ENCODE measurements around the gene ASIC1. TPM values are rescaled to one million over a fixed set of nuclear protein-coding genes. Genes with fewer than 3 reads are reported as not detected.

The ASIC1 gene
- total RNA-seq, 1 experiment from 2014 or later: 6.0 TPM

DNA sequence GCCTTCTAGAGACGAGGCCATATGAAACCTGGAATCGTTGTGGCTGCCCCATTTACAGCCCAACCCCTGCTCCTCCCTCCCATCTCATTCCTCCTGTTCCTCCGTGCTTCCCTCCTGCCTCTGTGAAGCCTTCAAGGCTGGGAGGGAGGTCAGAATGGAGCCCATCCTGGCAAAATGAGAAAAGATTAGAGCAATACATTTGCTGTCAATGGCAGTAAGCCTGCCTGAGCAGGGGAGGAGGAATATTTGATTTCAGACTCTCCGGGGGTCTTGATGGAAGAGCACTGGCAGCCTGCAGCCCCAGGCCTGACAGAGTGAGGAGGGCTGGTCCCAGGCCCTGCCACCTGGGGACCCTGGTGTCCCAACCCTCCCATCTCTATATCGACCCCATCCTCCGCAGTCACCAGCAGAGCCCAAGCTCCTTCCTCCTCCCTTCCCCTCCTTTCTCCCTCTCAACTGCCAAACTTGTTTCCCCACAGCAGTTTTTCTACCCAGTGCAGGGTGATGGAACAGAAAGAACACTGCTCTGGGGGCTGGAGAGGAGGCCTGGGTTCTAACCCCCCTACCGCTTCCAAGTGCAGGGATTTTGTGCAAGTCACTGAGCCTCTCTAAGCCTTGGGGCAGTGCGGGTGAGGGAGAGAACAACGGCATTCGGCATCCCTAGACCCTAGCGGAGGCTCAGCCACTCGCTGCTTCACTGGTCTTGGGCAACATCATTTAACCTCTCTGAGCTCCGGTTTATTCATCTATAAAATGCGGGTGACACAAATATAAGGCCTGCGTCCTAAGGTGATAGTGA, 16.1 kb upstream of the ASIC1 start:
- TF ChIP-seq EZH2phosphoT487 (IDR thresholded peaks at IDR 0.05; ENCODE audit: borderline replicate concordance, low read length): no peak
- TF ChIP-seq EZH2 (IDR thresholded peaks at IDR 0.05; ENCODE audit: low read length, unreplicated experiment): no peak
- TF ChIP-seq, protein P1, sequence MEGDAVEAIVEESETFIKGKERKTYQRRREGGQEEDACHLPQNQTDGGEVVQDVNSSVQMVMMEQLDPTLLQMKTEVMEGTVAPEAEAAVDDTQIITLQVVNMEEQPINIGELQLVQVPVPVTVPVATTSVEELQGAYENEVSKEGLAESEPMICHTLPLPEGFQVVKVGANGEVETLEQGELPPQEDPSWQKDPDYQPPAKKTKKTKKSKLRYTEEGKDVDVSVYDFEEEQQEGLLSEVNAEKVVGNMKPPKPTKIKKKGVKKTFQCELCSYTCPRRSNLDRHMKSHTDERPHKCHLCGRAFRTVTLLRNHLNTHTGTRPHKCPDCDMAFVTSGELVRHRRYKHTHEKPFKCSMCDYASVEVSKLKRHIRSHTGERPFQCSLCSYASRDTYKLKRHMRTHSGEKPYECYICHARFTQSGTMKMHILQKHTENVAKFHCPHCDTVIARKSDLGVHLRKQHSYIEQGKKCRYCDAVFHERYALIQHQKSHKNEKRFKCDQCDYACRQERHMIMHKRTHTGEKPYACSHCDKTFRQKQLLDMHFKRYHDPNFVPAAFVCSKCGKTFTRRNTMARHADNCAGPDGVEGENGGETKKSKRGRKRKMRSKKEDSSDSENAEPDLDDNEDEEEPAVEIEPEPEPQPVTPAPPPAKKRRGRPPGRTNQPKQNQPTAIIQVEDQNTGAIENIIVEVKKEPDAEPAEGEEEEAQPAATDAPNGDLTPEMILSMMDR (conservative IDR thresholded peaks at IDR 0.05; ENCODE audit: low read depth, low read length): no peak
- CTCF ChIA-PET: no interaction called here
- BruUV-seq (replicated peaks): no TSS peak

GRCh38 chr12:50041962-50042361, 15.4 kb upstream of the ASIC1 start:
- no peaks in the 10 kb centered on the region for H3K27me3 ChIP-seq (ENCODE audit: low read length)
- no peak overlapping the region for H3K4me3 ChIP-seq (ENCODE audit: low read length)
- ChIA-PET CTCF (no interaction called here), POLR2A (ENCODE audit: unreplicated experiment) (no interaction called here)
- ATAC-seq (no peak), DNase-seq (no peak)
- no peaks in the 10 kb centered on the region for H3K4me1 ChIP-seq (ENCODE audit: insufficient read depth, low read length)
- intact Hi-C loops (cut with micrococcal nuclease): no loop called here
- no peaks in the 10 kb centered on the region for H3F3A ChIP-seq (ENCODE audit: low read length, unreplicated experiment)
- H3K27ac ChIP-seq (ENCODE audit: low read length): no peak overlapping the region
- no peaks in the 10 kb centered on the region for H3K36me3 ChIP-seq (ENCODE audit: low read depth, low read length)
- H3K9ac ChIP-seq (ENCODE audit: low read length): no peak overlapping the region
- H2AFZ ChIP-seq (ENCODE audit: low read length): no peak overlapping the region
- H4K20me1 ChIP-seq (ENCODE audit: low read length): no peaks in the 10 kb centered on the region
- H3K79me2 ChIP-seq (ENCODE audit: low read length): no peaks in the 10 kb centered on the region
- TF ChIP-seq EZH2phosphoT487 (IDR thresholded peaks at IDR 0.05; ENCODE audit: borderline replicate concordance, low read length): no peak
- no peak for TF ChIP-seq EZH2 (IDR thresholded peaks at IDR 0.05; ENCODE audit: low read length, unreplicated experiment)
- H3K9me3 ChIP-seq (ENCODE audit: low read length): no peaks in the 10 kb centered on the region
- H3K4me2 ChIP-seq (ENCODE audit: low read length): no peak overlapping the region
- no peaks in the 10 kb centered on the region for H3K9me2 ChIP-seq (replicated peaks; ENCODE audit: low read length)
- no TSS peak for BruUV-seq (replicated peaks)

More for the DNA sequence above, 16.1 kb upstream of the ASIC1 start:
- Histone ChIP-seq H3K27me3 (ENCODE audit: low read length) (no peaks in the 10 kb centered on the region), H3K9me2 (replicated peaks; ENCODE audit: low read length) (no peaks in the 10 kb centered on the region), H3K9me3 (ENCODE audit: low read length) (no peaks in the 10 kb centered on the region), H4K20me1 (ENCODE audit: low read length) (no peaks in the 10 kb centered on the region), H3F3A (ENCODE audit: low read length, unreplicated experiment) (no peaks in the 10 kb centered on the region), H3K4me1 (ENCODE audit: insufficient read depth, low read length) (no peaks in the 10 kb centered on the region), H2AFZ (ENCODE audit: low read length) (no peak overlapping the region), H3K9ac (ENCODE audit: low read length) (no peak overlapping the region), H3K27ac (ENCODE audit: low read length) (no peak overlapping the region), H3K79me2 (ENCODE audit: low read length) (no peaks in the 10 kb centered on the region), H3K4me3 (ENCODE audit: low read length) (no peak overlapping the region), H3K36me3 (ENCODE audit: low read depth, low read length) (no peaks in the 10 kb centered on the region), H3K4me2 (ENCODE audit: low read length) (no peak overlapping the region)
- intact Hi-C loops (cut with micrococcal nuclease): no loop called here
- DNase-seq (no peak), ATAC-seq (no peak)
- POLR2A ChIA-PET (ENCODE audit: unreplicated experiment): no interaction called here

DNA sequence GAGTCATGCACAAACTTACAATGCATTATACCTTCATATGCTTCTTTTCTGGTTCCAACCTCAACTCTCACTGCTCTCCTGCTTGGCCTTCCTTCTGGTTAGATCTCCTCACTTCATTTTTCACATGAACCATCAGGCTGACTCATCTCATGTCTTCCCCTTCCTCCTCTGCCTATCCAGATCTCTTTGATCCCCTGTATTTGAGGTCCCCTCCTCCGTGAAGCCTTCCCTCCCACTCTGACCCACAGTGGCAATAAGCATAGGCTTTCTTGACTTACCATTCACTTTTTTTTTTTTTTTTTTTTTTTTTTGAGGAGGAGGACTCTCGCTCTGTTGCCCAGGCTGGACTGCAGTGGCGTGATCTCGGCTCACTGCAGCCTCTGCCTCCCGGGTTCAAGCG, 14.7 kb upstream of the ASIC1 start:
- CTCF ChIA-PET: no interaction called here
- no peak for ATAC-seq

More for the DNA sequence above, 14.7 kb upstream of the ASIC1 start:
- no peaks in the 10 kb centered on the region for H3K4me1 ChIP-seq (ENCODE audit: insufficient read depth, low read length)
- H3K9ac ChIP-seq (ENCODE audit: low read length): no peak overlapping the region
- intact Hi-C loops (cut with micrococcal nuclease): no loop called here
- no peaks in the 10 kb centered on the region for H3K27me3 ChIP-seq (ENCODE audit: low read length)
- no peak for DNase-seq
- no peak overlapping the region for H2AFZ ChIP-seq (ENCODE audit: low read length)
- no peaks in the 10 kb centered on the region for H3K36me3 ChIP-seq (ENCODE audit: low read depth, low read length)
- no TSS peak for BruUV-seq (replicated peaks)
- no peak overlapping the region for H3K27ac ChIP-seq (ENCODE audit: low read length)
- TF ChIP-seq EZH2phosphoT487 (IDR thresholded peaks at IDR 0.05; ENCODE audit: borderline replicate concordance, low read length): no peak
- TF ChIP-seq EZH2 (IDR thresholded peaks at IDR 0.05; ENCODE audit: low read length, unreplicated experiment): no peak
- TF ChIP-seq, protein P1 (conservative IDR thresholded peaks at IDR 0.05; ENCODE audit: low read depth, low read length): no peak
- H4K20me1 ChIP-seq (ENCODE audit: low read length): no peaks in the 10 kb centered on the region
- no peaks in the 10 kb centered on the region for H3K9me2 ChIP-seq (replicated peaks; ENCODE audit: low read length)
- H3K4me3 ChIP-seq (ENCODE audit: low read length): no peak overlapping the region
- no peak overlapping the region for H3K4me2 ChIP-seq (ENCODE audit: low read length)
- H3F3A ChIP-seq (ENCODE audit: low read length, unreplicated experiment): no peaks in the 10 kb centered on the region
- POLR2A ChIA-PET (ENCODE audit: unreplicated experiment): no interaction called here
- no peaks in the 10 kb centered on the region for H3K9me3 ChIP-seq (ENCODE audit: low read length)
- H3K79me2 ChIP-seq (ENCODE audit: low read length): no peaks in the 10 kb centered on the region

Data from PC-3 (cell line).